GM19193 (cell line): ENCODE data around the gene SPECC1.

Source experiments
- POLR2A ChIP-seq: IDR thresholded peaks from 4 replicates; pipeline ENCODE4 v1.6.1; 2011; ENCODE audit not compliant: insufficient read depth, insufficient read length; ENCODE audit errors: extremely low read depth

SPECC1 gene

GRCh38 chr17:20266806-20267458, 257.8 kb downstream of the SPECC1 start:
- no peak for TF ChIP-seq POLR2A

GRCh38 chr17:20267459-20267842, 258.3 kb downstream of the SPECC1 start:
- no peak for TF ChIP-seq POLR2A

- TF ChIP-seq POLR2A: no peak
These were observed 261.2 kb downstream of the SPECC1 start for GRCh38 chr17:20270369-20270768.

DNA sequence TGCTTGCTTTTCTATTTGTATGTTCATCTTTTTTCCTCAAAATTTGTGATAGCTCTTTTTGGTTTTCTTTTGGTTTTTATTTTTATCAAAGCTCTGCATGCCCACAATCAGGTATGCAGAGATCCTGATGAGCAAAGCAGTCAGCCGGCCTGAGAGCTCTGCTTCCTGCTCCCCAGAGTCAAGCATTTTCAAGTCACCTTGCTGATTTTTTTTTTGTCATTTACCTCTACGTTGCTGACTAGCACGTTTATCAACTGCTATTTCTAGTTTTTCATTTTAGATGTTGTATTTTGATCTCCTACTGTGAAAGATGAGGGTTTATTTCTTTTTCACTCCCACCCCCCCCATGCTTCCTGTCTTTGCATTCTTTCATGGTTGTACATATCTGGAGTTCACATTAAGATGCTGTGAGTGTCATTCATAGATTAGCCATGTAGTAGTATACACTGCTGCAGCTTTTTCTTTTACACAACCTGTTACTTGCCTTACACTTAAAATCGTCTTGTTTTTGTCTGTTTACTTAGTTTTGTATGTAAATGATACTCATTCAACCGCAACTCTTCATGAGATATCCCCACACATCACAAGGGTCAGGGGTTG, 262.0 kb downstream of the SPECC1 start:
- no peak for TF ChIP-seq POLR2A

GRCh38 chr17:20273741-20274500, 264.8 kb downstream of the SPECC1 start:
- TF ChIP-seq POLR2A: no peak

- TF ChIP-seq POLR2A: no peak
These were observed 266.5 kb downstream of the SPECC1 start for GRCh38 chr17:20275653-20276052.

DNA sequence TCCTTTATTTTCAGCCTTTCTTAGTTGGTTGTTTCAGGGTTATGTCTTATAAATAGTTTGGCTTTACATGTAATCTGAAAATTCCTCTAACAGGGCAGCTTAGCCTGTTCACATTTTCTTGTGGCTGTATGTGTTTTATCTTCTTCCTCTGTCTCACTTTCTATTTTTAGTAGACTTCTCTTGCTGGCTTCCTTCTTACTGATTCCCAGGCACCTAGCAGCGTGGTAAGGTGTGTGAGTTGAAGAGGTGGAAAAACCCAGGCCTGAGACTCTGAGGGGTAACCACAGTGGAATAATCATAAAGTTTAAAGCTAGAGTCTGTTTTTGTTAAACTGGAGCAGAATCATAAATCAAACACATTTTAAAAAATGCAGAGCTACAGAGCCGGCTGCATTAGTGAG, 267.3 kb downstream of the SPECC1 start:
- no peak for TF ChIP-seq POLR2A

DNA sequence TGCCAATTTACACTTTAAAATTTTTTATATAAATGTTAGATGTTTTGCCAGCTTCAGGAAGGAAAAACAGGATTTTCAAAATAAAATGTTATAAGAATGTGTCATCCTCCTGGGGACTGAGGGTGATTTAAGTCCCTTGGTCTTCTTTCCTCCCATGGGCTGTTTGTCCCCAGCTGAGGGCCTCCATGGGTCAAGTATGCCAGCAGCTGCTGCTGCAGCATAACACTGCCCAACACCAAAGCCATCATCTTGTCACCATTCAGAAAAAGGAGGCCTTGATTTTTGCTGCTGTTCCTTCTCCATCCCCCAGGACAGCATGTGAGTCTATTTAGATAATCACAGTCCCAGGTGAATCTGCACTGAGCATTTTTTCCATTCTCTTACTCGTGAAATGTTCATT, 269.6 kb downstream of the SPECC1 start:
- no peak for TF ChIP-seq POLR2A

DNA sequence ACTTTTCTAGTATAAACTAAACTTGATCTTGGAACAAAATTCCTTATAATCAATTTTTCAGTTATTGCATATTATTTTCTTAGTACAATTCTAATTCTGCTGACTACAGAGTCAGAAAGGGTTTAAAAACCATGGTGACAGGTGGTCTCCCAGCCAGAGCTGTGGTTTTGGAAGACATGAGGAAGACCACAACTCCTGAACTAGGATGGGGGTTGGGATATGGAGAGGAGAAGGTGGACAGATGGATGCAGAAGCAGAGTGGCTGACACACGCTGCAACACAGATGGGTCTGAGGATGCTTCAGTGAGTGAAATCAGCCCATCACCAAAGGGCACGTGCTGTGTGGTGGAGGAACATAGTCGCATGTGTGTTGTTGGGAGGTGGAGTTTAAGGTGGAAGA, 270.5 kb downstream of the SPECC1 start:
- TF ChIP-seq POLR2A: no peak

DNA sequence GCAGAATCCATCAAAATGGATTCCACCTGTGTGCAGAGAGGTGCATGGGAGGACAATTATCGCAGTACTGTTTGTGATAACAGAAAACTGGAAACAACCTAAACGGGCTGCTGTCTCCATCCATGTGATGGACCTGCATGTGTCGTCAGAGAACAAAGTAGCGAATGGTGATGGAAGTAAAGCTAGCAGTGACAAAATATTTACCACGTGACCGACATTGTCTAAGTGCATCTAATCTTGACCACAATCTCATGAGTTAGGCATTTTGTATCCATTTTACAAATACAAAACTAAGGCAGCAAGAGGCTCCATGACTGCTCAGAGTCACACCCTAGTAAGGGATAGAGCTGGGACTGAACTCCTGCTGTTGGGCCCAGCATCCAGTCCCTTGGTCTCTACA, 270.9 kb downstream of the SPECC1 start:
- TF ChIP-seq POLR2A: no peak

GRCh38 chr17:20280851-20281250, 271.7 kb downstream of the SPECC1 start:
- TF ChIP-seq POLR2A: no peak

- TF ChIP-seq POLR2A: no peak
These were observed 272.7 kb downstream of the SPECC1 start for GRCh38 chr17:20281860-20282259.

DNA sequence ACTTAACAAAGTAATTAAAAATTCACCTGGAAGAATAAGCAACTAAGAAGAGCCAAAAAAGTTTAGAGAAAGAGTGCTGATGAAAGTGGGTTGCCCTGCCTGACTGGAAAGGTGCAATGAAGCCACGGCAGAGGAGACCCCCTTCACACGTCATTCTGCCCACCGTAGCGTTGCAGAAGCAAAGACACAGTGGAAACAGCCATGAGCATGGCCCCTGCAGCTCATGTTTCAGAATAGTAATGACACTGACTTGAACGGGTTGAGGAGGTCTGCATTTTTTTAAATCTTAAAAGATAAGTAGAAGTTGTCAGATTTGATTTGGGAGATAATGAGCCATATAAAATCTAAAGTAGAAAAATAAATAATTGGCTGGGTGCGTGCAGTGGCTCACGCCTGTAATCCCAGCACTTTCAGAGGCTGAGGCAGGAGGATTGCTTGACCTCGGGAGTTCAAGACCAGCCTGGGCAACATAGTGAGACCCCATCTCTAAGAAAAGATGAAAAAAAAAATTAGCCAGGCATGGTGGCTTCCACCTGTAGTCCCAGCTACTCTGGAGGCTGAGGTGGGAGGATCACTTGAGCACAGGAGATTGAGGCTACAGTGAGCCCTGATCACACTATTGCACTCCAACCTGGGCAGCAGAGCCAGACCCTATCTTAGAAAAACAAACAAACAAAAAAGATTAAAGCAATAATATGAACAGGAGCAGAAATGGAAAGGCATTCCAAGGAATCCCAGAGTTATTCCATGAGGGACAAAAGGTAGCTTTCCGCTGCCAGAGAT, 273.6 kb downstream of the SPECC1 start:
- TF ChIP-seq POLR2A: no peak

DNA sequence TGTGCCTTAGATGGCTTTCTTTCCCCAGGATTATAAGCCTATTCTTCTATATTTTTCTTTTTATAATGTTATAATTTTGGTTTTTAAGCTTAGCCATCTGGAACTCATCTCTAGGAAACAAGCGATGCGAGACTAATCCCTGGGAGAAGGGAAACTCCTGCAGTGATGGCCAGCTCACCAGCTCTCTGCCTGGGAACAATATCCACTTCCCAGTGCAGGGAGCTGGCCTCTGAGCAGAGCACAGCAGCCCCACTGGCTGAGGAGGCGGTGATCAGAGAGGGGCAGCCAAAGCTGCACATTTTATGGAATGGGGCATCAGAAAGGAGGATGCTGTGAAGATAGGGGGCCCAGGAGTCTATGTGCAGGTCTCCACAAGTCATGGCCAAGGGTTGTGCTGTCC, 274.9 kb downstream of the SPECC1 start:
- TF ChIP-seq POLR2A: no peak

- no peak for TF ChIP-seq POLR2A
These were observed 275.6 kb downstream of the SPECC1 start for GRCh38 chr17:20284570-20285295.
